Inferior parietal cortex (tissue), 1 donor: ENCODE data around the gene EGR2.

ENCODE experiments used
- DNase-seq: peaks from one replicate; pipeline ENCODE4 v3.0.0-alpha.2; 2016; ENCODE audit errors: extremely low spot score

The EGR2 gene

GRCh38 chr10:62818426-62819011 lies 2.4 kb upstream of the EGR2 start:
- no peak for DNase-seq

- DNase-seq = peak; percentile 58
Observed at GRCh38 chr10:62817766-62818425, 1.7 kb upstream of the EGR2 start.

GRCh38 chr10:62817121-62817765 lies 1.1 kb upstream of the EGR2 start:
- no peak for DNase-seq

GRCh38 chr10:62816076-62816330 lies 163 bp downstream of the EGR2 start:
- no peak for DNase-seq

GRCh38 chr10:62815381-62816075 lies 638 bp downstream of the EGR2 start:
- DNase-seq = no peak

- no peak for DNase-seq
Observed at GRCh38 chr10:62814756-62815380, 1.3 kb downstream of the EGR2 start.

- DNase-seq = no peak
Observed at GRCh38 chr10:62813981-62814380, 2.2 kb downstream of the EGR2 start.

- DNase-seq = no peak
Observed at GRCh38 chr10:62813453-62813852, 2.7 kb downstream of the EGR2 start.

- no peak for DNase-seq
Observed at GRCh38 chr10:62812672-62813439, 3.3 kb downstream of the EGR2 start.

- DNase-seq = no peak
Observed at GRCh38 chr10:62811159-62811875, 4.8 kb downstream of the EGR2 start.

- no peak for DNase-seq
Observed at GRCh38 chr10:62810156-62810902, 5.8 kb downstream of the EGR2 start.

GRCh38 chr10:62806251-62806650 lies 9.9 kb downstream of the EGR2 start:
- no peak for DNase-seq

- no peak for DNase-seq
Observed at GRCh38 chr10:62805231-62806099, 10.7 kb downstream of the EGR2 start.

GRCh38 chr10:62804356-62805230 lies 11.6 kb downstream of the EGR2 start, which contains the start of gene ADO:
Gene ADO, plus strand, starts transcription at chr10:62804720. Its CDS starts 340 bp downstream, at chr10:62805060.
- peak; percentile 88 for DNase-seq

GRCh38 chr10:62803724-62804355 lies 12.3 kb downstream of the EGR2 start:
- no peak for DNase-seq

- DNase-seq = no peak
Observed at GRCh38 chr10:62801871-62802270, 14.3 kb downstream of the EGR2 start.

- no peak for DNase-seq
Observed at GRCh38 chr10:62796896-62797295, 19.3 kb downstream of the EGR2 start.

- no peak for DNase-seq
Observed at GRCh38 chr10:62795762-62796161, 20.4 kb downstream of the EGR2 start.
